K562 (cell line): ENCODE results near the gene RAMACL. TPM values are rescaled to one million over a fixed set of nuclear protein-coding genes. Genes with fewer than 3 reads are reported as not detected.

Experiments
- ATAC-seq: fragments of 200-7000 bp; cut with Tn5 transposase; 3 replicates; pipeline ENCODE4 v1.9.1; 2020; ENCODE audit warnings: moderate library complexity
- BruUV-seq: library from RNA; stranded (reverse); fragments of 400-500 nt; replicated peaks from 2 replicates; lab custom pipeline; 2021; lab: Mats Ljungman, UMichigan
- CTCF ChIA-PET: fragments of 300-600 bp; formaldehyde crosslinking; extraction: SDS; loops from one replicate; lab custom pipeline; 2021; ENCODE audit warnings: low intra/inter-chr PET ratio; lab: Yijun Ruan, JAX
- POLR2A ChIA-PET: fragments of 300-600, 350-650 bp; sonication (Branson Sonifier 250); formaldehyde crosslinking; extraction: SDS; loops from one replicate; lab custom pipeline; 2021; ENCODE audit warnings: antibody characterized with exemption, inconsistent platforms; lab: Yijun Ruan, JAX
- DNase-seq, 4 experiments: peaks; one replicate each; pipeline versions ENCODE4 v3.0.0 to v3.0.0-alpha.2; 2011 to 2018; ENCODE audit warnings: low spot score in 3 of 4, mixed read lengths in 3 of 4; ENCODE audit errors: extremely low read depth in 1 of 4
- FAIRE-seq: peaks from 2 replicates; lab custom pipeline; 2011; peaks lifted over from hg19 to GRCh38; lab: Jason Lieb, UNC
- H2AFZ ChIP-seq: 2 replicates; pipeline ENCODE4 v1.6.0; 2011; ENCODE audit warnings: low read depth, low read length, control low read depth, inconsistent platforms
- H3K27ac ChIP-seq: fragments of 200-600 bp; 3 replicates; pipeline ENCODE4 v1.8.0; 2011; ENCODE audit warnings: low read depth, mild to moderate bottlenecking, control low read depth, inconsistent platforms, low read length, moderate library complexity, mixed read lengths; ENCODE audit errors: extremely low read depth
- H3K27me3 ChIP-seq, 2 experiments: fragments of 300-600 bp in 1 of 2; 2 replicates in 1 of 2; 3 replicates in 1 of 2; pipeline versions ENCODE4 v1.6.0 to v1.8.0; 2011; ENCODE audit warnings: inconsistent platforms in 2 of 2, low read length in 2 of 2, mild to moderate bottlenecking in 1 of 2, mixed read lengths in 1 of 2, moderate library complexity in 1 of 2; ENCODE audit not compliant: control insufficient read depth in 2 of 2, insufficient read depth in 2 of 2
- H3K36me3 ChIP-seq: fragments of 300-600 bp; 3 replicates; pipeline ENCODE4 v1.8.0; 2011; ENCODE audit warnings: mild to moderate bottlenecking, low read length, inconsistent platforms; ENCODE audit not compliant: control insufficient read depth, insufficient read depth
- H3K4me1 ChIP-seq, 2 experiments: fragments of 200-600 bp in 1 of 2; replicated peaks in 1 of 2; 2 replicates in 1 of 2; 3 replicates in 1 of 2; pipeline versions ENCODE4 v1.5.1 to v1.8.0; 2011; ENCODE audit warnings: inconsistent platforms in 2 of 2, low read length in 2 of 2, mild to moderate bottlenecking in 1 of 2, mixed read lengths in 1 of 2, moderate library complexity in 1 of 2; ENCODE audit not compliant: control insufficient read depth in 2 of 2, insufficient read depth in 2 of 2
- H3K4me2 ChIP-seq: 2 replicates; pipeline ENCODE4 v1.6.1; 2011; ENCODE audit warnings: low read length, control low read depth, inconsistent platforms, mixed read lengths; ENCODE audit not compliant: insufficient read depth
- H3K4me3 ChIP-seq: fragments of 200-600 bp; sonication (generic), shearing (Covaris generic); 2 replicates; pipeline ENCODE4 v1.5.1; 2016; ENCODE audit warnings: control low read depth, inconsistent platforms
- H3K79me2 ChIP-seq: fragments of 200-600 bp; 3 replicates; pipeline ENCODE4 v1.8.0; 2011; ENCODE audit warnings: low read length, inconsistent platforms; ENCODE audit not compliant: control insufficient read depth, insufficient read depth
- H3K9ac ChIP-seq, 2 experiments: 2 replicates each; pipeline versions ENCODE4 v1.6.0 to v1.6.1; 2011; ENCODE audit warnings: low read depth in 2 of 2, low read length in 2 of 2, control low read depth in 1 of 2, inconsistent platforms in 1 of 2, mild to moderate bottlenecking in 1 of 2, mixed read lengths in 1 of 2; ENCODE audit not compliant: insufficient read depth in 1 of 2
- H3K9me1 ChIP-seq: one replicate; pipeline ENCODE4 v1.6.0; 2011; ENCODE audit warnings: inconsistent platforms, mild to moderate bottlenecking, low read length, moderate library complexity; ENCODE audit not compliant: control insufficient read depth, insufficient read depth
- H3K9me3 ChIP-seq: replicated peaks from 2 replicates; pipeline ENCODE4 v1.5.1; 2011; ENCODE audit warnings: low read depth, low read length, inconsistent platforms; ENCODE audit not compliant: control insufficient read depth, insufficient read depth
- H4K20me1 ChIP-seq: replicated peaks from 2 replicates; pipeline ENCODE4 v1.6.1; 2011; ENCODE audit warnings: low read length, inconsistent platforms, mixed read lengths; ENCODE audit not compliant: control insufficient read depth, insufficient read depth
- ESRRA ChIP-seq: fragments of 450-650 bp; IDR thresholded peaks from 2 replicates; pipeline ENCODE4 v1.6.1; 2014; ENCODE audit warnings: low read depth, mild to moderate bottlenecking, moderate library complexity, borderline replicate concordance
- FOXJ2 ChIP-seq: fragments of 200-800 bp; sonication (Bioruptor generic); IDR thresholded peaks from 2 replicates; pipeline ENCODE4 v1.6.1; 2016; ENCODE audit warnings: missing genetic modification characterization, missing compliant biosample characterization
- HDAC6 ChIP-seq: IDR thresholded peaks from 2 replicates; pipeline ENCODE4 v1.6.1; 2012; ENCODE audit warnings: low read depth, mild to moderate bottlenecking, control low read depth, inconsistent platforms, low read length, moderate library complexity
- NCOR1 ChIP-seq: fragments of 450-650 bp; IDR thresholded peaks from 2 replicates; pipeline ENCODE4 v1.6.1; 2016; ENCODE audit warnings: mild to moderate bottlenecking, moderate library complexity
- POLR3G ChIP-seq: IDR thresholded peaks from 2 replicates; pipeline ENCODE4 v1.6.1; 2011; ENCODE audit not compliant: insufficient read length, insufficient replicate concordance; ENCODE audit errors: extremely low read depth
- RBM14 ChIP-seq: fragments of 200-400 bp; formaldehyde crosslinking; IDR thresholded peaks from 2 replicates; pipeline ENCODE4 v1.6.1; 2018; ENCODE audit warnings: low read depth, mild to moderate bottlenecking, low read length, moderate library complexity, borderline replicate concordance; ENCODE audit not compliant: insufficient read depth
- REST ChIP-seq, 2 experiments: fragments of 450-650 bp; formaldehyde crosslinking in 1 of 2; IDR thresholded peaks; 2 replicates each; pipeline versions ENCODE4 v1.4.0 to v1.6.1; 2014 to 2020; ENCODE audit warnings: mild to moderate bottlenecking in 2 of 2, borderline replicate concordance in 1 of 2, low read depth in 1 of 2
- TSC22D4 ChIP-seq: fragments of 450-650 bp; IDR thresholded peaks from 2 replicates; pipeline ENCODE4 v1.6.1; 2016; ENCODE audit warnings: missing genetic modification characterization, missing biosample characterization, control low read depth
- ZC3H11A ChIP-seq: IDR thresholded peaks from 2 replicates; pipeline ENCODE4 v1.6.1; 2012; ENCODE audit warnings: low read depth, low read length, improper control_type of control experiment
- ZNF699 ChIP-seq: fragments of 250-450 bp; sonication (Bioruptor Pico); IDR thresholded peaks from 2 replicates; pipeline ENCODE4 v1.8.0; 2021; ENCODE audit warnings: mild to moderate bottlenecking, moderate library complexity; ENCODE audit not compliant: insufficient replicate concordance
- WGBS: fragments of 100-300 bp; shearing (Covaris generic); methylation state at CpG from one replicate; pipeline ENCODE4 v1.1.6; 2016; ENCODE audit warnings: low coverage, mixed read lengths; ENCODE audit not compliant: insufficient coverage; ENCODE audit errors: missing lambda C conversion rate; 5-methylcytosine and 5-hydroxymethylcytosine counted together
- in situ Hi-C: fragments of 300-500 bp; cut with MboI; formaldehyde crosslinking; loops from 4 replicates; pipeline ENCODE4 v1.15.0; 2018; ENCODE audit warnings: inconsistent platforms, mixed read lengths
- intact Hi-C: fragments of 100-400 bp; cut with micrococcal nuclease; formaldehyde crosslinking; loops from 2 replicates; pipeline ENCODE4 v1.14.2; 2022
- polyA plus RNA-seq, 8 experiments: library from polyadenylated mRNA; depleted of rRNA in 4 of 8; stranded (reverse) in 5 of 8; unstranded in 3 of 8; fragments of >200 nt; fragmentation: Nextera tagmentation in 2 of 8; fragmentation: Illumina TruSeq in 1 of 8; extraction: Ambion mirVana in 2 of 8; extraction: Trizol in 1 of 8; gene quantifications; 2 replicates each; pipeline versions ENCODE4 v1.2.1 to v1.2.3, GENCODE V29; 2011 to 2014; ENCODE audit warnings: inconsistent platforms in 1 of 8, missing spikeins in 1 of 8
- total RNA-seq, 7 experiments: library from RNA; depleted of rRNA in 6 of 7; stranded (reverse); fragments of >200 nt in 6 of 7; fragmentation: Illumina TruSeq in 2 of 7; extraction: Trizol in 2 of 7; gene quantifications; 2 replicates each; pipeline versions ENCODE4 v1.2.1 to v1.2.3, GENCODE V29; 2011 to 2021; ENCODE audit warnings: low replicate concordance in 1 of 7
- TF ChIP-seq, protein P1 (sequence below): fragments of 450-650 bp; IDR thresholded peaks from 2 replicates; pipeline ENCODE4 v1.7.1; 2018; ENCODE audit warnings: mild to moderate bottlenecking, low read depth; ENCODE audit not compliant: partially characterized antibody

RAMACL gene
- total and polyA plus RNA-seq, 9 of the 15 experiments (the other 6 are each of a cell fraction or from before 2014, with no cell fraction given) = 0.11 to 1.7 (median 0.41) TPM; not detected in 1

- POLR2A ChIA-PET = no interaction called here
- TF ChIP-seq FOXJ2 (no peak), HDAC6 (no peak), TSC22D4 (tag) (no peak), REST (IDR thresholded peaks at IDR 0.05; ENCODE audit: borderline replicate concordance) (peak; percentile 38; the same call in 1 of the 2 replicates), REST (CRISPR knock-in tag; IDR thresholded peaks at IDR 0.05; ENCODE audit: low read depth) (no peak), ESRRA (no peak), RBM14 (no peak), NCOR1 (no peak), ZC3H11A (no peak), POLR3G (no peak), ZNF699 (CRISPR knock-in tag) (no peak)
- TF ChIP-seq, protein P1, sequence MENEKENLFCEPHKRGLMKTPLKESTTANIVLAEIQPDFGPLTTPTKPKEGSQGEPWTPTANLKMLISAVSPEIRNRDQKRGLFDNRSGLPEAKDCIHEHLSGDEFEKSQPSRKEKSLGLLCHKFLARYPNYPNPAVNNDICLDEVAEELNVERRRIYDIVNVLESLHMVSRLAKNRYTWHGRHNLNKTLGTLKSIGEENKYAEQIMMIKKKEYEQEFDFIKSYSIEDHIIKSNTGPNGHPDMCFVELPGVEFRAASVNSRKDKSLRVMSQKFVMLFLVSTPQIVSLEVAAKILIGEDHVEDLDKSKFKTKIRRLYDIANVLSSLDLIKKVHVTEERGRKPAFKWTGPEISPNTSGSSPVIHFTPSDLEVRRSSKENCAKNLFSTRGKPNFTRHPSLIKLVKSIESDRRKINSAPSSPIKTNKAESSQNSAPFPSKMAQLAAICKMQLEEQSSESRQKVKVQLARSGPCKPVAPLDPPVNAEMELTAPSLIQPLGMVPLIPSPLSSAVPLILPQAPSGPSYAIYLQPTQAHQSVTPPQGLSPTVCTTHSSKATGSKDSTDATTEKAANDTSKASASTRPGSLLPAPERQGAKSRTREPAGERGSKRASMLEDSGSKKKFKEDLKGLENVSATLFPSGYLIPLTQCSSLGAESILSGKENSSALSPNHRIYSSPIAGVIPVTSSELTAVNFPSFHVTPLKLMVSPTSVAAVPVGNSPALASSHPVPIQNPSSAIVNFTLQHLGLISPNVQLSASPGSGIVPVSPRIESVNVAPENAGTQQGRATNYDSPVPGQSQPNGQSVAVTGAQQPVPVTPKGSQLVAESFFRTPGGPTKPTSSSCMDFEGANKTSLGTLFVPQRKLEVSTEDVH = peak; percentile 90
Observed at GRCh38 chr6:166604911-166605310, 18.4 kb upstream of the RAMACL start.

More at GRCh38 chr6:166604911-166605310, 18.4 kb upstream of the RAMACL start:
- no peak overlapping the region for H3K9ac ChIP-seq
- in situ Hi-C loops (no loop called here), intact Hi-C loops (no loop called here)
- no peaks in the 10 kb centered on the region for H3K4me1 ChIP-seq
- H3K9me3 ChIP-seq = no peaks in the 10 kb centered on the region
- H3K36me3 ChIP-seq = no peaks in the 10 kb centered on the region
- FAIRE-seq (no peak), DNase-seq (no peak), ATAC-seq (no peak)
- H4K20me1 ChIP-seq = no peaks in the 10 kb centered on the region
- H2AFZ ChIP-seq = no peak overlapping the region
- no peaks in the 10 kb centered on the region for H3K79me2 ChIP-seq
- CTCF ChIA-PET = no interaction called here
- no peak overlapping the region for H3K4me2 ChIP-seq
- no peak overlapping the region for H3K27ac ChIP-seq
- H3K27me3 ChIP-seq = peaks cover 6 to 29% of the 10 kb centered on the region in 2 experiments; a peak in 4 of 5 replicates
- no peak overlapping the region for H3K4me3 ChIP-seq
- no peaks in the 10 kb centered on the region for H3K9me1 ChIP-seq
- 0% methylated on average over 6 of the region's 6 CpGs for WGBS
- no TSS peak for BruUV-seq
